Measurements from ENCODE around the gene OR2A1.
"Not testable (repeated sequence)": the region's sequence is repeated elsewhere in the genome, so short reads cannot be mapped to it uniquely, and the experiment has no call there.

The OR2A1 gene

DNA sequence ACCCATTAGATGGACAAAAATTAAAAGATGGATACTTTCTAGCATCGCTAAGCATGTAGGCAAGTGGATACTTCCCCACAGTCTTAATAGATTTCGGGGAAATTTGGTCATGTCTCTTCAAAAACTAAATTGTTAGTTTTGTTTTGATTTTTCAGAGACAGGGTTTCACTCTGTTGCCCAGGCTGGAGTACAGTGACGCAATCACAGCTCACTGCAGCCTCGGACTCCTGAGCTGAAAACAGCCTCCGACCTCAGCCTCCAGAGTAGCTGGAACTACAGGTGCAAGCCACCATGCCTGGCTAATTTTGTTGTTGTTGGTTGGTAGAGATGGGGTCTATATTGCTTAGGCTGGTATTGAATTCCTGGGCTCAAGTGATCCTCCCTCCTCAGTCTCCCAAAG is 13.6 kb downstream of the OR2A1 start:
- DNase-seq (ENCODE audit: low read depth in 2 of 2) = not testable (repeated sequence)

DNA sequence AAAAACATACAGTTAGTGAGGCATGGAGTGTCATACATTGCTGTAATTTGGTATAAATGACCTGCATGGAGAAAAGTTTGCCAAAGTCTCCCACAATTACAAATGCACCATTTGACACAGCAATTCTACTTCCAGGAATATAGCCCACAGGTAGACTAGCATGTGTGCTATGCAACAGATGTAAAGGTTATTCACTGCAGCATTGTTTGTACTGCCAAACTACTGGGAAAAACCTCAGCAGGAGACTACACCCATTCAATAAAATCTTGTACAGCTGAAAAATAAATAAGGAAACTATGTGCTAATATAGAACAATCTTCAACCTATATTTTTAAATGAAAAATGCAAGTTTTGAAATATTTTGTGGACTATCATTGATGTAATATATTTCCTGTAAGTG is 17.8 kb downstream of the OR2A1 start:
- DNase-seq (ENCODE audit: low read depth in 2 of 2) = not testable (repeated sequence)

GRCh38 chr7:144331221-144331995 is 19.2 kb downstream of the OR2A1 start:
- DNase-seq (ENCODE audit: low read depth in 2 of 2) = not testable (repeated sequence)

- DNase-seq (ENCODE audit: low read depth in 2 of 2) = not testable (repeated sequence)
Measured at GRCh38 chr7:144331996-144332288, 19.7 kb downstream of the OR2A1 start.

DNA sequence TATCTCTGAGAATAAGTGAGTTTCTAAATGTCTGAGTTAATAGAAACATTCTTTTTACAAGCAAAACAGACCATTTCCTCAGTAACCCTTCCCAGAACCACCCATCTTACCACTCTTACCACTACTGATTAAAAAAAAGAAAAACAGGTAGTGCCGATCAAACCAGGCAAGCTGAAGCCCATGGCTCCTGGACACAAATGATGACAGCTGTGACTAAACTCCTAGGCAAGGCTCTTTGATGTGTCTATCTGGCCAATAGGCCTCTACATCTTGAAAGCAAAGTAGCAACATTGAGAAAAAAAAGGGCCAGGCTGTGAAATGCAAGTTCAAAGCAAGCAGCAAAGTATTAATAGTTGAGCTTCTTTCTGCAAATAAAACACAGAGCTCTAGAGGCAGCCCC is 36.4 kb downstream of the OR2A1 start:
- not testable (repeated sequence) for DNase-seq (ENCODE audit: low read depth in 2 of 2)

GRCh38 chr7:144351667-144352066 is 39.4 kb downstream of the OR2A1 start:
- DNase-seq (ENCODE audit: low read depth in 2 of 2) = not testable (repeated sequence)

- not testable (repeated sequence) for DNase-seq (ENCODE audit: low read depth in 2 of 2)
Measured at GRCh38 chr7:144355176-144355822, 43.1 kb downstream of the OR2A1 start, which contains the start of gene ARHGEF5. ARHGEF5 (plus strand) TSS chr7:144355402; CDS start chr7:144362670, 7,268 bp downstream.

GRCh38 chr7:144356185-144356584 is 44.0 kb downstream of the OR2A1 start:
- DNase-seq (ENCODE audit: low read depth in 2 of 2) = not testable (repeated sequence)

DNA sequence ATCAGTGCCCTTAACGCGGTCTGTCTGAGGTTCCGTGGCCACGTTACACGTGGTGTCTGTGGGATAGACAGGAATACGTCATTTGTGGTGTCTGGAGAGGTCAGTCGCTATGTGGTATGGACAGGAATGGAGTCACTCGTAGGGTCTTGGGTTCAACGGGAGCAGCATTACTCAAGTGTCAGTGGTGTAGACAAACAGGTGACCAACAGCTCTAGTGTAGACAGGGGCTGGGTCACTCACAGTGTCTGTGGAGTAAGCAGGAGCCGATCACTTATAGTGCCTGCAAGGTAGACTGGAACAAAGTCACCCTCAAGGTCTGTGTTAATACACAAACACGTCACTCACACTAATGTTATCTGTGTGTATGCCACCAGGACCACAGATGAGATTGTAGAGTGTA is 44.6 kb downstream of the OR2A1 start:
- not testable (repeated sequence) for DNase-seq (ENCODE audit: low read depth in 2 of 2)

GRCh38 chr7:144362061-144362460 is 49.8 kb downstream of the OR2A1 start:
- DNase-seq (ENCODE audit: low read depth in 2 of 2) = not testable (repeated sequence)

DNA sequence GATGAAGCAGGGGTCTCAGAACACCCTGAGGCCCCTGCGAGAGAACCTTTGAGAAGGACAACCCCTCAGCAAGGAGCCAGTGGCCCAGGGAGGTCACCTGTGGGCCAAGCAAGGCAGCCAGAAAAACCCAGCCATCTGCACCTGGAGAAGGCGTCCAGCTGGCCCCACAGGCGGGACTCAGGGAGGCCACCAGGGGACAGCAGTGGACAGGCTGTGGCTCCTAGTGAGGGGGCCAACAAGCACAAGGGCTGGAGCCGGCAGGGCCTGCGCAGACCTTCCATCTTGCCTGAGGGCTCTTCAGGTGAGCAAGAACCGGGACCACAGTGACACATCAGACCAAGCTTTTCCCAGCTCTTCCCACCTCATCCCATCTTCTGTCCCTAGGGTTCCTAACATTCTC is 53.3 kb downstream of the OR2A1 start:
- DNase-seq (ENCODE audit: low read depth in 2 of 2) = not testable (repeated sequence)

DNA sequence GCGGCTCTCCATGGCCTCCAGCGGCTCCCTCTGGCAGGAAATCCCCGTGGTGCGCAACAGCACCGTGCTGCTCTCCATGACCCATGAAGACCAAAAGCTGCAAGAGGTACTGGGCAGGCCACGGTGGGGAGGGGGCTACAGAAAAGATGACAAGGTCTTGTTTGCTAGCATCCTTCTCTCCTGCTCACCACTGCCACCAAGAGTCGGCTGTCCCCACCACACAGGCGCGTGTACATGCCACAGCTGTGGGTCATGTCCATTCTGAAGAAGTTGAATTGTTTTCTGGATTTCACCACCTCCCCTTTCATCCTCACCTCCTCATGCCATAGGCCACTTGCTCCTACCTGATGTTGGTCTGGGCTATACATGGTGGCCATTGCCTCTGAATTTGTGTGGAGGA is 55.0 kb downstream of the OR2A1 start:
- not testable (repeated sequence) for DNase-seq (ENCODE audit: low read depth in 2 of 2)

DNA sequence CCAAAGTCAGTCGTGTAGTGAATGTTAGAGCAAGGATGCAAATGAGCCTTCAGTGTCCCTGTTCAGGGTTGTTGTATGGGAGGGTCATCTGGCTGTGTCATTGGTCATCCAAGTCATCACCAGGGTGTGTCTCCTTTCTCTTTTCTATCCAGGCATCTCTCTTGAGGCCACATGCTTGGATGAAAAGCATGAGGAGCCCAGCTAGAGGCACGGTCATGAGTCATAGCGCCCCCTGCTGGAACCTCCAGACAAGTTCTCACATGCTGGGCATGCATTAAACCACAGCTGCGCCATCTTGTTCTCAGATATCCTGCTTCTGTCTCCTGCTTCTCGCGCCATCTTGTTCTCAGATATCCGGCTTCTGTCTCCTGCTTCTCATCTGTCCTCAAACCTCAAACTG is 57.0 kb downstream of the OR2A1 start:
- not testable (repeated sequence) for DNase-seq (ENCODE audit: low read depth in 2 of 2)

Measured in activated CD4-positive, alpha-beta T cell treated with anti-CD3 and anti-CD28 coated beads for 24 hours (primary cell).